OCI-LY1 (cell line): ENCODE measurements around the gene AKAP13.

Experiments used
- EZH2 ChIP-seq: fragments of 200-600 bp; sonication (generic), shearing (Covaris generic); IDR thresholded peaks from 2 replicates; pipeline ENCODE4 v1.8.0; 2017; ENCODE audit warnings: borderline replicate concordance, mixed run types, mild to moderate bottlenecking, antibody characterized with exemption, low read length, moderate library complexity, mixed read lengths
- TF ChIP-seq, protein P1 (sequence below): fragments of 200-600 bp; sonication (generic), shearing (Covaris generic); IDR thresholded peaks from 2 replicates; pipeline ENCODE4 v1.5.1; 2017; ENCODE audit warnings: mild to moderate bottlenecking, antibody characterized with exemption, low read length, moderate library complexity, mixed read lengths

DNA sequence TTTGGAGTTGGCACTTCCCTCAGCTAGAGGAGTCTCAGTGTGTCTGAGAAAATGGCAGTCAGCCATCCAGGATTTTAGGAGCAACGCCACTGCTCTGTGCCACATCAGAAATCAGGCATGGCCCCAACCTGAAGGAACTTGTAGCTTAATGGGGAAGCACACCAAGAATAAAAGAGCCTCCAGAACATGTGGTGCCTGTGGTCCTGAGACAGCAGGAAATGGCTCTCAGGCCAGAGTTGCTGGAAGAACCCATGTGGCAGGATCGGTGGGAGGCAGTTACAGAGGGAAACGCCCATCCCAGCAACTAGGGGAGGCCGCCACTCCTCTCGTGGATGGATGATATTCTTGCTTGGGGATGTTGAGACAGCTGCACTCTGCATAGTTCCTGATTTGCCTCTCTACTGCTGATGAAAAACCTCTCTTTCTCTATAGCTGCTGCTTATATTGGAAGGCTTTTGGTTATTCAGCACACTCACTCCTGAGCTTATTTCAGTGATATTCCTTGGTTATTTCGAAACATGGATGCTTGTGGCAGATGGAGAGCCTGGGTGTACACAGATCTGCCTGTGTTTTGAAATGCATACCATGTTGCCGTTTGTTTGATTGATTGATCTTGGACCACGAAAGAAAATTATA, 361.9 kb downstream of the AKAP13 start:
- TF ChIP-seq EZH2: no peak
- TF ChIP-seq, protein P1, sequence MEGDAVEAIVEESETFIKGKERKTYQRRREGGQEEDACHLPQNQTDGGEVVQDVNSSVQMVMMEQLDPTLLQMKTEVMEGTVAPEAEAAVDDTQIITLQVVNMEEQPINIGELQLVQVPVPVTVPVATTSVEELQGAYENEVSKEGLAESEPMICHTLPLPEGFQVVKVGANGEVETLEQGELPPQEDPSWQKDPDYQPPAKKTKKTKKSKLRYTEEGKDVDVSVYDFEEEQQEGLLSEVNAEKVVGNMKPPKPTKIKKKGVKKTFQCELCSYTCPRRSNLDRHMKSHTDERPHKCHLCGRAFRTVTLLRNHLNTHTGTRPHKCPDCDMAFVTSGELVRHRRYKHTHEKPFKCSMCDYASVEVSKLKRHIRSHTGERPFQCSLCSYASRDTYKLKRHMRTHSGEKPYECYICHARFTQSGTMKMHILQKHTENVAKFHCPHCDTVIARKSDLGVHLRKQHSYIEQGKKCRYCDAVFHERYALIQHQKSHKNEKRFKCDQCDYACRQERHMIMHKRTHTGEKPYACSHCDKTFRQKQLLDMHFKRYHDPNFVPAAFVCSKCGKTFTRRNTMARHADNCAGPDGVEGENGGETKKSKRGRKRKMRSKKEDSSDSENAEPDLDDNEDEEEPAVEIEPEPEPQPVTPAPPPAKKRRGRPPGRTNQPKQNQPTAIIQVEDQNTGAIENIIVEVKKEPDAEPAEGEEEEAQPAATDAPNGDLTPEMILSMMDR: no peak
